PC-9 (cell line): ENCODE measurements around the gene KCNC4. TPM values are rescaled to one million over a fixed set of nuclear protein-coding genes. Genes with fewer than 3 reads are reported as not detected.

ENCODE experiments used
- BruUV-seq: library from RNA; stranded (reverse); fragments of 400-500 nt; replicated peaks from 2 replicates; lab custom pipeline; 2021; lab: Mats Ljungman, UMichigan
- CTCF ChIA-PET: fragments of 300-600 bp; sonication (Branson Sonifier 250); formaldehyde crosslinking; loops from one replicate; lab custom pipeline; 2022; ENCODE audit warnings: antibody characterized with exemption; lab: Charles Lee
- POLR2A ChIA-PET: fragments of 300-600 bp; sonication (Branson Sonifier 250); formaldehyde crosslinking; loops from one replicate; lab custom pipeline; 2022; ENCODE audit warnings: antibody characterized with exemption; ENCODE audit not compliant: unreplicated experiment; lab: Charles Lee
- DNase-seq, 2 experiments: peaks; one replicate each; pipeline versions ENCODE4 v3.0.0 to v3.0.0-alpha.2; 2015 to 2022; ENCODE audit warnings: mixed read lengths in 1 of 2
- H2AFZ ChIP-seq: fragments of 200-600 bp; sonication (generic); 2 replicates; pipeline ENCODE4 v1.8.1; 2017; ENCODE audit warnings: antibody characterized with exemption
- H3F3A ChIP-seq: fragments of 200-600 bp; sonication (generic); 2 replicates; pipeline ENCODE4 v1.8.1; 2017; ENCODE audit warnings: antibody characterized with exemption, mild to moderate bottlenecking, low read depth; ENCODE audit not compliant: insufficient read depth
- H3K27ac ChIP-seq: fragments of 200-600 bp; sonication (generic); 2 replicates; pipeline ENCODE4 v1.6.1; 2016; ENCODE audit warnings: mixed run types
- H3K27me3 ChIP-seq: fragments of 200-600 bp; sonication (generic); 2 replicates; pipeline ENCODE4 v1.6.1; 2016; ENCODE audit warnings: low read depth, mixed run types; ENCODE audit not compliant: insufficient read depth
- H3K36me3 ChIP-seq: fragments of 200-600 bp; sonication (generic); 2 replicates; pipeline ENCODE4 v1.6.1; 2016; ENCODE audit warnings: low read depth, mixed run types
- H3K4me1 ChIP-seq: fragments of 200-600 bp; sonication (generic); replicated peaks from 2 replicates; pipeline ENCODE4 v1.6.1; 2016; ENCODE audit warnings: mixed run types; ENCODE audit not compliant: insufficient read depth
- H3K4me2 ChIP-seq: fragments of 200-600 bp; sonication (generic); 2 replicates; pipeline ENCODE4 v1.6.1; 2017; ENCODE audit warnings: mixed run types
- H3K4me3 ChIP-seq: fragments of 200-600 bp; sonication (generic); 2 replicates; pipeline ENCODE4 v1.6.1; 2016; ENCODE audit warnings: mixed run types
- H3K79me2 ChIP-seq: fragments of 200-600 bp; sonication (generic); 2 replicates; pipeline ENCODE4 v1.6.1; 2017; ENCODE audit warnings: low read depth, mixed run types
- H3K9me2 ChIP-seq: fragments of 200-600 bp; sonication (generic); 2 replicates; pipeline ENCODE4 v1.8.1; 2017; ENCODE audit warnings: mild to moderate bottlenecking; ENCODE audit not compliant: insufficient read depth
- H3K9me3 ChIP-seq: fragments of 200-600 bp; sonication (generic); 2 replicates; pipeline ENCODE4 v1.8.1; 2016; ENCODE audit warnings: low read depth; ENCODE audit not compliant: insufficient read depth
- H4K20me1 ChIP-seq: fragments of 200-600 bp; sonication (generic); 2 replicates; pipeline ENCODE4 v1.8.1; 2017; ENCODE audit not compliant: insufficient read depth
- CTCF ChIP-seq: fragments of 200-600 bp; sonication (generic); conservative IDR thresholded peaks from 2 replicates; pipeline ENCODE4 v1.6.1; 2017; ENCODE audit warnings: mixed run types, antibody characterized with exemption, mild to moderate bottlenecking, moderate library complexity
- EZH2 ChIP-seq: fragments of 200-600 bp; sonication (generic); IDR thresholded peaks from 2 replicates; pipeline ENCODE4 v1.8.0; 2017; ENCODE audit warnings: antibody characterized with exemption, low read depth
- intact Hi-C: fragments of 100-400 bp; cut with micrococcal nuclease; formaldehyde crosslinking; loops from one replicate; pipeline ENCODE4 v1.10.0; 2022; ENCODE audit not compliant: unreplicated experiment
- total RNA-seq: library from RNA; stranded (reverse); gene quantifications from 2 replicates; pipeline ENCODE4 v1.2.3, GENCODE V29; 2021

The KCNC4 gene
- total RNA-seq, 1 experiment from 2014 or later = 8.6 TPM

GRCh38 chr1:110245876-110246620 is 35.9 kb downstream of the KCNC4 start:
- POLR2A ChIA-PET = no interaction called here
- H3K4me2 ChIP-seq = no peak overlapping the region

DNA sequence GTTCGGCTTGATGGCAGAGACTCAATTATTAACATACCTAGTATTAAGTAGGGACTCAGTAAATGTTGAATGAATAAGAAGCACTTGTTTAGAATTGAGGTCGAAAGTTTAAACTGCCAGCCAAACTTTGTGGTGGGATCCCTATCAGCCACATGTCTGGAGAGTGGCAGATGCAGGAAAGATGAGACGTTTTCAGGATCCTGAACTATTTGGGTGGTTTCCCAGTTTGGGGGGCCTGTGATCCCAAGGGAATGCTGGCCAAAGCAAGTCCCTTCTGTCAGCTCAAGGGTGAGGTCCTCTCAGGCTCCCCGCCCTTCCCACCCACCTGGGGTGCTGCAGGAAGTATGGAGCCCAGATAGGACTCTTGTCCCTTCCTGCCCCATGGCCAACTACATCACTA is 38.6 kb downstream of the KCNC4 start:
- Histone ChIP-seq H4K20me1 (no peaks in the 10 kb centered on the region), H3K79me2 (no peaks in the 10 kb centered on the region), H3K9me3 (no peaks in the 10 kb centered on the region), H3K4me2 (no peak overlapping the region), H3K4me1 (no peaks in the 10 kb centered on the region), H3K27me3 (no peaks in the 10 kb centered on the region), H2AFZ (no peak overlapping the region), H3K4me3 (no peak overlapping the region), H3K9me2 (no peaks in the 10 kb centered on the region), H3K36me3 (no peaks in the 10 kb centered on the region), H3K27ac (no peak overlapping the region), H3F3A (no peaks in the 10 kb centered on the region)
- ChIA-PET POLR2A (interaction anchor here (0.6 kb wide), 1 partner anchor 24 kb away, joined by 3 read pairs; no protein-coding TSS in a partner anchor), CTCF (interaction anchor here (1.1 kb wide), 1 partner anchor 41 kb away, joined by 3 read pairs; no protein-coding TSS in a partner anchor)
- intact Hi-C loops = no loop called here
- no peak for TF ChIP-seq CTCF
- no peak for TF ChIP-seq EZH2
- DNase-seq = no peak
- BruUV-seq = no TSS peak

More at GRCh38 chr1:110245876-110246620, 35.9 kb downstream of the KCNC4 start:
- intact Hi-C loops = no loop called here
- Histone ChIP-seq H3F3A (no peaks in the 10 kb centered on the region), H3K27me3 (no peaks in the 10 kb centered on the region), H3K9me3 (no peaks in the 10 kb centered on the region), H3K27ac (no peak overlapping the region), H3K79me2 (no peaks in the 10 kb centered on the region), H2AFZ (no peak overlapping the region), H3K36me3 (no peaks in the 10 kb centered on the region), H4K20me1 (no peaks in the 10 kb centered on the region), H3K9me2 (no peaks in the 10 kb centered on the region; the same call in 1 of the 2 replicates), H3K4me3 (no peak overlapping the region), H3K4me1 (no peaks in the 10 kb centered on the region)
- DNase-seq = no peak
- no peak for TF ChIP-seq CTCF
- TF ChIP-seq EZH2 = no peak
- CTCF ChIA-PET = interaction anchor here (0.6 kb wide), 1 partner anchor 56 kb away, joined by 3 read pairs; no protein-coding TSS in a partner anchor
- no TSS peak for BruUV-seq

GRCh38 chr1:110249256-110249655 is 39.1 kb downstream of the KCNC4 start:
- intact Hi-C loops = no loop called here
- no peak overlapping the region for H3K27ac ChIP-seq
- no peaks in the 10 kb centered on the region for H3K27me3 ChIP-seq
- CTCF ChIA-PET = interaction anchor here (1.1 kb wide), 1 partner anchor 42 kb away, joined by 3 read pairs; no protein-coding TSS in a partner anchor
- H3K4me2 ChIP-seq = no peak overlapping the region
- H3K9me2 ChIP-seq = no peaks in the 10 kb centered on the region
- H3K9me3 ChIP-seq = no peaks in the 10 kb centered on the region
- no peaks in the 10 kb centered on the region for H3F3A ChIP-seq
- H3K4me3 ChIP-seq = no peak overlapping the region
- no peaks in the 10 kb centered on the region for H3K4me1 ChIP-seq
- BruUV-seq = no TSS peak
- no peaks in the 10 kb centered on the region for H4K20me1 ChIP-seq
- H3K36me3 ChIP-seq = no peaks in the 10 kb centered on the region
- H2AFZ ChIP-seq = no peak overlapping the region
- POLR2A ChIA-PET = interaction anchor here (0.6 kb wide), 1 partner anchor 24 kb away, joined by 3 read pairs; no protein-coding TSS in a partner anchor
- H3K79me2 ChIP-seq = no peaks in the 10 kb centered on the region
- no peak for DNase-seq
- TF ChIP-seq EZH2 (no peak), CTCF (no peak)
